Body of pancreas (tissue), 4 donors: ENCODE measurements around the gene TRAK2. TPM values are rescaled to one million over a fixed set of nuclear protein-coding genes. Genes with fewer than 3 reads are reported as not detected.

ENCODE experiments used
- ATAC-seq: fragments of 150-250 bp; one replicate; pipeline ENCODE4 v1.9.1; 2016
- DNase-seq, 4 donors: peaks; one replicate each; pipeline ENCODE4 v3.0.0-alpha.2; 2019
- H3K27ac ChIP-seq, 4 donors: fragments of 200-600 bp; sonication (generic); 1 replicate in 3 of 4; 2 replicates in 1 of 4; pipeline versions ENCODE4 v1.5.1 to v1.6.1; 2016 to 2019; ENCODE audit warnings: mild to moderate bottlenecking in 1 of 4, mixed read lengths in 1 of 4, moderate library complexity in 1 of 4
- H3K27me3 ChIP-seq, 2 donors: fragments of 200-600 bp; sonication (generic); one replicate each; pipeline ENCODE4 v1.6.0; 2016; ENCODE audit warnings: mild to moderate bottlenecking in 1 of 2
- H3K36me3 ChIP-seq, 2 donors: fragments of 200-600 bp; sonication (generic); replicated peaks in 1 of 2; 2 replicates each; pipeline ENCODE4 v1.5.1; 2016; ENCODE audit warnings: low read depth in 2 of 2; ENCODE audit not compliant: insufficient read depth in 1 of 2
- H3K4me1 ChIP-seq: fragments of 200-600 bp; sonication (generic); one replicate; pipeline ENCODE4 v1.6.0; 2016
- H3K4me3 ChIP-seq, 2 donors: fragments of 200-600 bp; sonication (generic); 1 replicate in 1 of 2; 2 replicates in 1 of 2; pipeline ENCODE4 v1.5.1; 2016 to 2019
- H3K9me3 ChIP-seq, 3 donors: fragments of 200-600 bp; sonication (generic); 1 replicate in 2 of 3; 2 replicates in 1 of 3; pipeline ENCODE4 v1.5.1; 2016
- POLR2A ChIP-seq, 3 donors: fragments of 450-650 bp; IDR thresholded peaks; one replicate each; pipeline ENCODE4 v1.6.1; 2016; ENCODE audit warnings: antibody characterized with exemption in 3 of 3, mild to moderate bottlenecking in 2 of 3
- WGBS, 2 donors: methylation state at CpG; one replicate each; pipeline ENCODE4 v1.1.5; 2017; 5-methylcytosine and 5-hydroxymethylcytosine counted together
- intact Hi-C: fragments of 100-400 bp; cut with DNase I; formaldehyde crosslinking; loops from one replicate; pipeline ENCODE4 v1.15.1; 2023
- small RNA-seq: library from RNA; depleted of rRNA; stranded (forward); fragments of <200 nt; gene quantifications from one replicate; pipeline ENCODE3, GENCODE V24; 2016
- total RNA-seq, 2 donors: library from RNA; depleted of rRNA; stranded (reverse); fragments of >200 nt; gene quantifications; one replicate each; pipeline ENCODE4 v1.1.0, GENCODE V29; 2016
- TF ChIP-seq, protein P1 (sequence below), 7 experiments: fragments of 450-650 bp in 4 of 7; fragments of 200-600 bp in 3 of 7; sonication (generic) in 3 of 7; IDR thresholded peaks; one replicate each; pipeline ENCODE4 v1.5.1; 2016 to 2019; ENCODE audit warnings: antibody characterized with exemption in 7 of 7

TRAK2 gene
- total RNA-seq, 2 donors from 2014 or later = 13.8 to 24.9 TPM

DNA sequence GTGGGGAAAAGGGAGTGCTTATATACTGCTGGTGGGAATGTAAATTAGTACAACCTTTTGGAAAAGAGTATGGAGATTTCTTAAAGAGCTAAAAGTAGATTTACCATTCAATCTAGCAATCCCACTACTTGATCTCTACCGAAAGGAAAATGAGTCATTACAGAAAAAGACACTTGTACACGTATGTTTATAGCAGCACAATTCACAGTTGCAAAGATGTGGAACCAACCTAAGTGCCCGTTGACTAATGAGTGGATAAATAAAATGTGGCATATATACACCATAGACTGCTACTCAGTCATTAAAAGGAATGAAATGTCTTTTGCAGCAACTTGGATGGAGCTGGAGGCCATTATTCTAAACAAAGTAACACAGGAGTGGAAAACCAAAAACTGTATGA, 123.6 kb downstream of the TRAK2 start:
- H3K36me3 ChIP-seq = no peaks in the 10 kb centered on the region
- DNase-seq = no peak
- 69 to 70% methylated on average over 3 of the region's 3 CpGs for WGBS, 2 donors
- H3K4me1 ChIP-seq = no peaks in the 10 kb centered on the region
- H3K27ac ChIP-seq = no peak overlapping the region
- no peak for TF ChIP-seq POLR2A (IDR thresholded peaks at IDR 0.05)
- TF ChIP-seq, protein P1, sequence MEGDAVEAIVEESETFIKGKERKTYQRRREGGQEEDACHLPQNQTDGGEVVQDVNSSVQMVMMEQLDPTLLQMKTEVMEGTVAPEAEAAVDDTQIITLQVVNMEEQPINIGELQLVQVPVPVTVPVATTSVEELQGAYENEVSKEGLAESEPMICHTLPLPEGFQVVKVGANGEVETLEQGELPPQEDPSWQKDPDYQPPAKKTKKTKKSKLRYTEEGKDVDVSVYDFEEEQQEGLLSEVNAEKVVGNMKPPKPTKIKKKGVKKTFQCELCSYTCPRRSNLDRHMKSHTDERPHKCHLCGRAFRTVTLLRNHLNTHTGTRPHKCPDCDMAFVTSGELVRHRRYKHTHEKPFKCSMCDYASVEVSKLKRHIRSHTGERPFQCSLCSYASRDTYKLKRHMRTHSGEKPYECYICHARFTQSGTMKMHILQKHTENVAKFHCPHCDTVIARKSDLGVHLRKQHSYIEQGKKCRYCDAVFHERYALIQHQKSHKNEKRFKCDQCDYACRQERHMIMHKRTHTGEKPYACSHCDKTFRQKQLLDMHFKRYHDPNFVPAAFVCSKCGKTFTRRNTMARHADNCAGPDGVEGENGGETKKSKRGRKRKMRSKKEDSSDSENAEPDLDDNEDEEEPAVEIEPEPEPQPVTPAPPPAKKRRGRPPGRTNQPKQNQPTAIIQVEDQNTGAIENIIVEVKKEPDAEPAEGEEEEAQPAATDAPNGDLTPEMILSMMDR (IDR thresholded peaks at IDR 0.05) = no peak
- H3K9me3 ChIP-seq = peaks cover 0 to 8% (median 0%) of the 10 kb centered on the region in 3 donors
- no peak overlapping the region for H3K4me3 ChIP-seq
- intact Hi-C loops = no loop called here
- no peaks in the 10 kb centered on the region for H3K27me3 ChIP-seq
- no peak for ATAC-seq

Small RNA genes lying within 50 kb of the gene (small RNA-seq; reads per million reads assigned to genes)
- not detected for gene RF00019

Other genes starting within 250 kb of the TRAK2 start
- 100 to 1,000 TPM in 1 of 2 donors, 10 to 100 TPM in 1; 13.2 to 161 TPM for gene CASP8, start 190.9 kb downstream of the TRAK2 start, total RNA-seq
- gene FLACC1, start 94.1 kb downstream of the TRAK2 start, total RNA-seq = 1 to 10 TPM in 1 of 2 donors, under 1 TPM in 1; 0.78 to 2.3 TPM
- gene STRADB, start 282 bp upstream of the TRAK2 start, total RNA-seq = 10 to 100 TPM; 21.0 to 24.7 TPM
- 10 to 100 TPM in 1 of 2 donors, 1 to 10 TPM in 1; 9.3 to 10.5 TPM for gene TMEM237, start 192.0 kb upstream of the TRAK2 start, total RNA-seq
- not detected for gene MPP4, start 247.2 kb upstream of the TRAK2 start, total RNA-seq